Suppressor macrophage treated with lipopolysaccharide for 4 hours (primary cell): ENCODE measurements around the gene CEP170.
"Not testable (repeated sequence)": the region's sequence is repeated elsewhere in the genome, so short reads cannot be mapped to it uniquely, and the experiment has no call there.

Source experiments
- DNase-seq: peaks from one replicate; pipeline ENCODE4 v3.0.0-alpha.2; 2020

CEP170 gene

DNA sequence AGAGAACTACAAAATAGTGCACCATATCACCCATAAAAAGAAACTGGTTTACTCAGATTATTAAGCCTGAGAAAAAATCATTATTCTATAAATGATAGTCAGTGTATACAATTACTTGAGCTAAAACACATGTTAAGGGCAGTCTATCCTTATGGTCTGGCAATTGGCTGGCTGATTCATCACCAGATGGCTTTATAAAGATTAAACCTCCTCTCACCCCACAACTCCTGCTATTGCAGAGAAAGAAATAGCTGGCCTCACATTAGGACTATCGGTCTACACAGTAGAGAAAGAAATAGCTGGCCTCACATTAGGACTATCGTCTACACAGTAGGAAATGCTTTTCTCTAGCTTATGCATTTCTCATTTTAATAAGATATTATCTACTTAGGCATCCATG, 21.2 kb downstream of the CEP170 start:
- DNase-seq: no peak

DNA sequence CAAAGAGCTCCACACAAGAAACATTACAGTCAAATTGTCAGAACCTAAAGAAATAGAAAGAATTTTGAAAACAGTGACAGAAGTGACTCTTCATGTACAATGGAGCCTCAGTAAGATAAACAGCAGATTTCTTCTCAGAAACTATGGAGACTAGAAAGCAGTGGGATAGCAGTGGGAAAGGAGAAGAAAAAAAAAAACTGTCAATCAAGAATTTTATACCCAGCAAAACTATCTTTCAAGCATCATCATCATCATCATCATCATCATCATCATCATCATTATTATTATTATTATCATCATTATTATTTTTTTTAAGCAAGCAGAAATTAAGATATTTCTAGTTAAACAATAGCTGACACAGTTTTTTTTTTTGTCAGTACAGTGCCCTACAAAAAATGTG, 24.2 kb downstream of the CEP170 start:
- DNase-seq: peak; percentile 40

DNA sequence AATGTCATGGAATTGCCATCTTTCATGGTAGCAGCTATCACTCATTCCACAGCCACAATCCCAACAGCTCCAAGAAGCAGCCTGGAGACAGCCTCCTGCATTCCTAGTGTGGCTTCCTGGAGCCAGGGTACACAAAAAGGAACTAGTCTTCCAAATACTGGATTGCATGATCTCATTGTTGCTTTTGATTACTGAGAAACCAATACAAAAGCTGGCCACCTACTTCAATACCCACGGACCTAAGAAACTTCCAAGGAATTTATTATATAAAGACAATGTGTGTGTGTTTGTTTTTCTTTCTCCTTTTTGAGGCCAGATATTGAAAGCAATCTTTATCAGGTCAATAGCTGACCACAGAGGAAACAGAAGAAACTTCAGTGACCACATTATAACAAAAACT, 25.6 kb downstream of the CEP170 start:
- no peak for DNase-seq

DNA sequence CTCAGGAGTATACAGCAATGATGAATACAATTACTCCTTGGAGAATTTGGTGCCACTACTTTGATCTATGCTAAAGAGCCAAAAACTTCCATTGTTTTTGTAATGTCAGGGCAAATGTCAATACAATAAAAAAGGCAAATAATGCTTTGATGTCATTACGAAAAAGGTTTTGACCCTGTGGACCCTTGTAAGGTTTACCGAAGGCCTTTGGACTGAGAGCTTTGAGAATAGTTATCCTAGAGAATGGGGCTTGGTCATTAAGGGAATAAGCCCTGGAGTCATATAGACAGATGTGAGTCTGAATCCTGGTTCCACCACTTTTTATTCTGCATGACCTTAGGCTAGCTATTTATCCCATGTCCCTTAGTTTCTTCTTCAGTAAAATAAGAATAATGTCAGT, 27.5 kb downstream of the CEP170 start:
- no peak for DNase-seq

DNA sequence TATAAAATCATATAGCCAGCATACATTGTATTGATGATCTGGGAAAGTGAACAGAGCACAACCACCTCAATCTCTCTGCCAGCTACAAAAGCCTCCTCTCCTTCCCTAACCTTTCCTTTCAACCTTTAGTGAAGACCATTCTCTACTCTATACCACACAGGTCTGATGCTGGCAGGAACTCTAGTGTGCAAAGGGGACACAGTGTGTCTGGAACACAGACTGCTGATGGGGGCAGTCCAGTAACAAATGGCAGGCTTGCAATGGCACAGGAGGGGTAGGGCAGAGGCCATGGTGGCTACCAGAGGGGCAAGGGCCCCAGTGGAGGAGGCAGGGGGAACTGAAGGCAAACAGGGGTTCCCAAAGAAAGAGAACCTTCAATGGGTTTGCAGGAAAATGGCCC, 37.0 kb downstream of the CEP170 start:
- no peak for DNase-seq

DNA sequence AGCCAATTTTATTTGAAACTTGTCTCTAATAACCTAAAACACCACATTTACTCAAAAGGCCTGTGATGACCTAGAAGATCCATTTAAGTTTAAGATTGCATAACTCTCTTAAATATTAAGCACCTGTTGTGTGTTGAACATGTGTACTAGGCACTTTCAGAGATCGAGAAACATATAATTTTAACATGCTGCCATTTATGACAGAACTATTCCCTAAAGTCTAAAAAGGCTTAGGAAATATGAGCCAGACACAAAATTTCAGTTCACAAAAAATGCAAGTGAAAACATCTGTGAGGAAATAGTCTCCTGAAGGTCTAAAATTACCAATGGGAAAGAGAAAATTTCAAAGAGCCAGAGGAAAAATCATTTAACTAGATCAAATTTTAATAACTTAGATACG, 37.7 kb downstream of the CEP170 start:
- no peak for DNase-seq

DNA sequence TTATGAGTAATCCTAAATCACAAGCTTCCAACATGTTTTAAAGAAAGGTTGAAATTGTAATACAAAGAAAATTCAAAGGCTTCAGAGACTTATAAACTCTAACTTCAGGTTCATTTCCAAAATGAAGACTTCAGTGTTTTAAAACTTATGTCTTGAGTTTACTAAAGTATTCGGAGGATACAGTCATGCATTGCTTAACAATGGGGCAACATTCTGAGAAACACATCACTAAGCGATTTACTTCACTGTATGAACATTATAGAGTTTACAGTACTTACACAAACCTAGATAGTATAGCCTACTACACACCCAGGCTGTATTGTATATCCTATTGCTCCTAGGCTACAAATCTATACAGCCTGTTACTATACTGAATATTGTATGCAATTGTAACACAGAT, 38.3 kb downstream of the CEP170 start:
- DNase-seq: no peak

DNA sequence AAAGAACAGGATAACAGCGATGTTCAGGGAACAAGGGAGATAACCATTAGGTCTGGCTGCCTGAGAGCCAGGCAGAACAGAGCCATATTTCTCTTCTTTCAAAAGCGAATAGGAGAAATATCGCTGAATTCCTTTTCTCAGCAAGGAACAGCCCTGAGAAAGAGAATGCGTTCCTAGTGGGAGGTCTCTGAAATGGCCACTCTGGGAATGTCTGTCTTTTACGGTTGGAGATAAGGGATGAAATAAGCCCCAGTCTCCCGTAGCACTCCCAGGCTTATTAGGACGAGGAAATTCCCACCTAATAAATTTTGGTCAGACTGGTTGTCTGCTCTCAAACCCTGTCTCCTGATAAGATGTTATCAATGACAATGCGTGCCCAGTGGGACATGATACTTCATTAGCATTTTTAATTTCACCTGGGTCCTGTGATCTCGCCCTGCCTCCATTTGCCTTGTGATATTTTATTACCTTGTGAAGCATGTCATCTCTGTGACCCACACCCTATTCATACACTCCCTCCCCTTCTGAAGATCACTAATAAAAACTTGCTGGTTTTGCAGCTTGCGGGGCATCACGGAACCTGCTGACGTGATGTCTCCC, 39.7 kb downstream of the CEP170 start:
- DNase-seq: not testable (repeated sequence)

DNA sequence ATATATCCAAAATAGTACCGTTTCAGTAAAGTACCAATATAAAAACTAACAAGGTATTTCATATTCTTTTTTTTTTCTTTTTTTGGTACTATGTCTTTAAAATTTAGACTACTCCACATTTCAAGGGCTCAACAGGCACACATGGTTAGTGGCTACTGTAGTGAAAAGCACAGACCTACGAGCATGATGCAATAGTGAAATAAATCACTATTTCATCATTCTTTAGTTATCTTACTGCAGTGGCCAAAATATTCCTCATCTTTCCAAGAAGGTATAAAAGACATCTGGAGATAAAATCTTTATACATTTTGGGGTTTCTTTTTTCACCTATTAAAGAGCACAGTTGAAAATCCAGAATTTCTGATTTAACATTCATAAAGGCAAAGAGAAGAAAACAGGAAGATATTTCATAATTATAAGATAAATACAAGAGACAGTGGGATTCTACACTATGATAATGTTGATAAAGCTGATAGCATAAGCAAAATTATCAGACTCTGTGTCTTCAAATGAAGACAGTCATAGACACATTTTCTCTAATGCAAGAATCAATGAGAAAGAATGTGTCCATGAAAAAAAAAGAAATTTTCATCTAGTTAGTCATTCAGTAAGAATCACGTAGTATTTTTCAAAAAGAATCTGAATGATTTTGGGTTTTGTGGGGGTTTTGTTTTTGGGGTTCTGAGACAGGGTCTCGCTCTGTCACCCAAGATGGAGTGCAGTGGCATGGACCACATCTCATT, 41.9 kb downstream of the CEP170 start:
- peak; percentile 12 for DNase-seq

DNA sequence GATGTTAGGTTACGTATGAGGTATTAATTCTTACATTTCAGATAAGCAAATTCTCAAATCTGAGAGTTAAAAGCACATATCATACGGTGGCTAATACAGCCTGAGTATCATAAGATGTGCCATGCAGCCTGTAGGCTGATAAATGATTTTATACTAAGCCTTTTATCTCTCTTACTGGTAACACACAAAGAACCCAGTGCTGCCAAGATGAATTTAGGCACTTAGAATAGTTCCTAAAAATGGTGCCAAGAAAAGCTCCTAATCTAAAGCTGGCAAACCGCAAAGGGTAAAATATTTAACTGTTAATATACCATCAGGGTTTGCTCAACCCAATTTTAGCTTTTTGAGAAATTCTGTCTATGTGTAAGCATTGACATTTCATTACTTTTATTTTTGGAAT, 43.1 kb downstream of the CEP170 start:
- DNase-seq: not testable (repeated sequence)

DNA sequence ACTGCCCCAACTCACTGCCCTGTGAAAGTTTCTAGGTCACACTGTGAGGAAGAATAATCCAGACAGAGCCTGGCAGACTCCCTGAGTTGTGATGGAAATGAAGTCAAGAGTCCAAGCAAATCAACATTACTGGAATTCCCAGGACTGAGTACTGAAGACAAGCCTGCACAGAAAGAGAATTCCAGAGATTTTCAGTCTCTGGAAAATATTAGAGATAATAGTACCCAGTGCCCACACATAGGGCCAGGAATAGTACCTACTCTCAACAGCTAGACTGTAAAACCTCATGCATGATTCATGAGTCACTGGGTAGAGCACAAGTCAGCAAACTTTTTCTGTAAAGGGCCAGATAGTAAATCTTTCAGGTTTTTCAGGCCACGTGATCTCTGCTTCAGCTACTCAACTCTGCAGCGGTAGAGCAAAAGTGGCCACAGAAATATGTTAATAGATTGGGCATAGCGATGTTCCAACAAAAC, 50.0 kb downstream of the CEP170 start:
- peak; percentile 6 for DNase-seq

DNA sequence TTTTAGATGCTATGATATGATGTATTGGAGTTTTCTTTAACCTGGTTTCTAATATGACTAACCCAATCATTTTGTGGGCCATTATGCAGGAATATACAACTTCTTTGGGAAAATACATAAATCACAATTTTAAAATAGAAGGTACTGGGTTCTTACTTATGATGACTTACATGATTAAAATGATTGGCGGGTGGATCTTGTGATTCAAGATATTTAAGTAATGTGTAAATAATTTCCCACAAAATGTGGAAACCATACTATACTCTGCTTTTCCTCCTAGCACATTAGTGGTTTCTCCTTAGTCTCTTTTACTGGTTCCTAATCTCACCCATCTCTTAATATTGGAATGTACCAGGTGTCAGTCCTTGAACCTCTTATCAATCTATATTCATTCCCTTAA, 50.7 kb downstream of the CEP170 start:
- DNase-seq: not testable (repeated sequence)

DNA sequence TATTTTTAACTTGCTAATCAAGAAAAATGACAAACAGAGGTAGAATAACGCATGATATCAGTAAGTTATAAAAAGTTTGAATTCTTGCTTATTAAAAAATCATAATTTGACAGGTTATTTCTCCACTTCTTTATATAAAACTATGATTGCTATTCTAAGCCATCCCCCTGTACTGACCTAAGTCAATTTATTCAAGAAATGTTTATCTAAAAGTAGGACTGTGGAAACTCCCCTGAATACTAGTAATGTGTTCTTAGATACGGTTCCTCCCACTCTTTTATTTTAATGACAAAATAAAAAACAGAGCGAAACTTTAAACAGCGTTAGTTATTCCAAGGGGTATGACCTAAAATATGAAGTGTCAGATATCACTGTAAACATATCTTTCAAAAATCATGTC, 51.9 kb downstream of the CEP170 start:
- DNase-seq: not testable (repeated sequence)

DNA sequence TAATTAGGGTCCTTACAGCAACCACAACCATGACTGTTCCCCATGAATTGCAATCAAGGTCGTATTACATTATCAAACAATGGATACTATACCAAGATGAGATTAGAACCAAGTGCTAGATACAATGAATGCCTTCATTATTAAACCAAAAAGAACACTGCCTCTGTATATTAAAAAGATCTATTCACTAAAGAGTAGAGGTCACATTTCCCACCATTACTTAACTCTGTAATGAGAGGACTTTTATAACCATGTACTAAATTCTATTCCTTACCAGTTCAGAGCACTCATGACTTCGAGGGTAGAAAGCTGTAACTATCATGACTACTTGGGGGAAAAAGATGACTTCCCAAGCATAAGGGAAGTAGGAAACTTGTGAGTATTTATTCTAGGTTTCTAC, 53.8 kb downstream of the CEP170 start:
- DNase-seq: not testable (repeated sequence)

DNA sequence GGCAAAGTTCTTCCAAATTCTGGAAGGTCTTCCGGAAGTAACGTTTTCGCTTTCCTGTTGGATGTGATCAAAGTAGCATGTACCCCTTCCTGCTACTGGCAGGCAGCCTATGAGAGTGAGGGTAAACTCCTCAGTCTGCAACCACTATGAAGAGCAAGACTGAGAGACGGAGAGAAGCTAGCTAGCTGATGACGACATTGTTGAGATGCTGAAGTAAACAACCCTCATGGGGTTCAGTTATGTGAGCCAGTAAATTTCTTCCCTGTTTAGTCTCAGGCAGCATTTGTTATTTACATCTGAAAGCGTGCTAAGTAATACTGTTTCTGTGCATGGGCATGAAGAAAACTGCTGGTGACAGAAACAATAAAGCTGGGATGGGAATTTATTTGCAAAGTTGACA, 57.6 kb downstream of the CEP170 start:
- not testable (repeated sequence) for DNase-seq

DNA sequence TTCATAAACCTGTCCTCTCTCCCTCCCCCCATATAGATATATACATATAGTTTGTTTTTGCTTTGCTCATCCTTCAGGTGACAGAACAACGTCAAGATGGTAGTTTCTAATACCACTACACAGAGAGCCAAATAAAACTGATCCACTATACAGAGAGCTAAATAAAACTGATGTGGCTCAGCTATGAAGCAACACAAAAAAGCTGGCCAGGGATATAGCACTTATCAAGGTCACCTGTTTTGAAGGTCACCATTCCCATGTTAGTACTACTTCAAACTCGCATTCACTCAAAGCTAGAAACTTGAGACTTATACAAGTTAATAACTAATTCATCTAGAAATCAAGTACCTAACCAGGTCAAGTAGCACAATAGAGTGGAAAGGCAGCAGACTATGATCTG, 61.8 kb downstream of the CEP170 start:
- not testable (repeated sequence) for DNase-seq

DNA sequence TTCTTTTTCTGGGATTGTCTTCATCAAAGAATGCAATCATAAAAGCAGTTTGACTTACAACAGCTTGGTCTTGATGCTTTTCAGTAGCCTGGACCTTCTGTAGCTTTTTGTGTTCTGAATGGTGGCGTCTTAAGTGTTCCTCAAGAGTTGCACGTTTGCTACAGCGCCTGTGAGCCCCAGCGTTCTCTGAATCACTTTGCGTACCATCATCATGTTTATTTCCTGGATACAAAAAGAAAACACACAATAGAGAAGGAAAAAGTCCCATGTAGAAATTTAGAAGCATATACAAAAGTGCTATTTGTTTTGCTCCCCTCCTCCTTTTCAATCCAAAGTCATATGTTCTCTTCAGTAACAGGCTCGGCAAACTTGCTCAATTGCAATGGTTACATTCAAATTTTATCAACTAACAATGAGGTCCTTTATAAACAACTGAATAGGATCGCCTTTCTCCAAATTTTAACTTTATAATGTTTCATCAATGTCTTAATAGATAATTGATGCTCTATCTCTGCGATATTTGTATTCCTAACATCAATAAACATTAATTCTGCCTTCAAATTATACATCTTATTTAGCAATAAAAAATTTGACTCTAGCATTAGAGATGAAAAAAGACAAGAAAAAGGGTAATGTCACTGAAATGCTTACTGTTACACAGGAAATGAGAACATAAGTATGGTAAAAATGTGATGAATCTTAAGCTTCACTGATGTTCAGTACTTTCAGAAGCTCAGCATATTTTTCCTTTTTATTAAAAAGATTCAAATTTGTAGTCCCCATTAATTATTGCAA, 68.7 kb downstream of the CEP170 start:
- not testable (repeated sequence) for DNase-seq

DNA sequence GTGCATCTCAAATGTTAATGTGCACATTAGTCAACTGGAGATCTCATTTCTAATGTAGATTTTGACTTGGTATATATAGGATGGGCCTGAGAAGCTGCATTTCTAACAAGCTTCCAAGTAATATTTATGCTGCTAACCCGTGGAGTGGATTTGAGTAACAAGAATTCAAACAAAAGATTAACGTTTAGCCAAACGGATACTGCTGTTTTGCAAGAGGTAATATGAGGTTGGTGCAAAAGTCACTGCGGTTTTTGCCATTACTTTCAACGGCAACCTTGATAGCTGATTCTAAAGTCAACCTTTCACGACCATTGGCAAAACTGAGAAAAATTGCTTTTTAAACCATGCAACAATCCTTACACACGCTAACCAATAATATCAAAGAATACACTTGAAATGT, 70.3 kb downstream of the CEP170 start:
- DNase-seq: not testable (repeated sequence)

DNA sequence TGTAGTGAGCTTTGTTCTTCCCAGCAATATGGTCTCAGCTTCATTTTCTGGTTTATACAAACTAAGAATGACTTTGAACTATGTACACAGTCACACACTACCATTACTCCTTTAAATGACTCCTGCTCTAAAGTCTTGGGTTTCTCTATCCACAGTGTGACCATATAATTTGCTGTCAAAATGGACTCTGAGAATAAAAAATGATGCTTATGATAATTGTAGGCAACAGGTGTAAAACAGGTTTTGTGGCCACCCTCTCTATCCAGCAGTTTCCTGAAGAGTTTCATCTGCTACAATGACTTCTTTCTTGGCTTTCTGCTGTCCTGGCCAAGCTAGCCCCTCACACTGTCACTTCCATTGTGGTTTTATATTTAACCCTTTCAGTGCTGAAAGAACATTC, 71.4 kb downstream of the CEP170 start:
- DNase-seq: not testable (repeated sequence)

DNA sequence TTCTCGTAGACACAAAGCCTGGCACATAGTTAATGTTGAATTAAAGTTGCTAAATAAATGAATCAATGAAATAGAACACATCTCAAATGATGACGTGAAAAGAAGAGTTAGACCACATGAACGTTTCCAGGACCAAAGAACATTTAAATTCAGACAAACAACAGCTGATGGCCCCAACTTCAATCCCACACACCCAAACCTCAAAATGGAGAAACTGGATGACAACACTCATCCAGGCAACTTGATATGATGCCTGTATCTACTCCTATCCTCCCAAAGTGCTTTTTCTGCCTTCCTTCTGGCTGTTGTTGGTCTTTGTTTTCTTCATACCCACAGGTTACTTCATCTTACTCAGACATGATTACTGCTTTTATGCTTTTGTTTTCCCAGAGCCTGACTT, 71.9 kb downstream of the CEP170 start:
- DNase-seq: not testable (repeated sequence)

DNA sequence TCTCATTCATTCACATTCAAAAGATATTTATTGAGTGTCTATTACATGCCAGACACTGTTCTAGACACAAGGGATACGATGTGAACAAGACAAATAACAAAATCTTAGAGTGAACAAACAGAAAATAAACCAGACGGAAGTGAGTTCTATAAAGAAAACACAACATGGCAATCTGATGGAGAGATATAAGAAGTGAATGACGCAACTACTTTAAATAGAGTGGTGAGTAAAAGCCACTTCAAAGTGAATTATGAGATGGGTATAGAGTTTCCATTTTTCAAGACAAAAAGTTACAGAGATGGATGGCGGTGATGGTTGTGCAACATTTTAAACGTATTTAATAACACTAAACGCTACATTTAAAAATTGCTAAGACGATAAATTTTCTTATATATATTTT, 75.4 kb downstream of the CEP170 start:
- no peak for DNase-seq

DNA sequence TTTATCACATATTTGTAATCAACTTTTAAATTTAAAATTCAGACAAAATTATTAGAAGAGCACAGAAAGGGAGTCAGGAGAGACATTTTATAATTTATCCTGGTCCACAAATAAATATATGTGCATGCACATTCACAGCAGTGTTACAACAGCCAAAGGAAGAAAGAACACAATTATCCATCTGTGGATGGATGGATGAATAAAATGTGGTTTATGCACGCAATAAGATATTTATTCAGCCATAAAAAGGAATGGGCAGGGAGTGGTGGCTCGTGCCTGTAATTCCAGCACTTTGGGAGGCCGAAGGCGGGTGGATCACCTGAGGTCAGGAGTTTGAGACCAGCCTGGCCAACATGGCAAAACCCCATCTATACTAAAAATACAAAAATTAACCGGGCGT, 77.3 kb downstream of the CEP170 start:
- DNase-seq: not testable (repeated sequence)

DNA sequence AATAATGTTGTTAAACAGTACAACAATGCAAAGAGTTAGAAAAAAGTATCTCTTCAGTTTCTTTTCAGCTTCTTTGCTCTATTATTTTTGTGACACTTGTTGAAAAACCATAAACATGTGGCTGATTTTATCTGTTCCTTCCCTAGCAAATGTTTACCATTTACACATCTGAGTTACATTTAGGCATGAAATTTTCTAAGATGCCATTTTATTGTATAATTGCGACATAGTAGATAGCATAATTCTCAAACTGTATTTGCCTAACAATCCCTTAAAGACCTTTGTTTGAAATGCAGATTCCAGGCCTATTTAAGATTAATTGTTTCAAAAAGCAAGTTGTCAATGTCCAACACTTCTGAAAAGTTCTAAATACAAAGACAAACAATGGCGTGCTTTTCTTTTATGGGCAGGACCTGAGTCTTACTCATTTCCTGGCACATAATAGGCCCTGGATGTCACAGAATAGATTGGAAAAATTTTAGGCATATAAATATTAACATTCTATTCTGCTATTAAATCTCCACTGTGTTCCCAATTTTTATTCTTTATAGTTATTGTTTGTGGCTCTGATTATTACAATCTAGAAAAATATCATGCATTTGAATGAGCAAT, 81.2 kb downstream of the CEP170 start:
- not testable (repeated sequence) for DNase-seq
